Parathyroid adenoma (tissue), 2 donors: Measurements from ENCODE around the gene DYNLL2.
"Not testable (repeated sequence)": the region's sequence is repeated elsewhere in the genome, so short reads cannot be mapped to it uniquely, and the experiment has no call there.

Source experiments
- H2AFZ ChIP-seq: fragments of 300-600 bp; sonication (generic); one replicate; pipeline ENCODE4 v1.7.0; 2017; ENCODE audit warnings: antibody characterized with exemption, mild to moderate bottlenecking
- H3K27ac ChIP-seq: fragments of 300-600 bp; sonication (generic); one replicate; pipeline ENCODE4 v1.7.0; 2017
- H3K27me3 ChIP-seq: fragments of 300-600 bp; sonication (generic); one replicate; pipeline ENCODE4 v1.7.0; 2017; ENCODE audit warnings: low read length; ENCODE audit not compliant: control insufficient read depth, insufficient read depth
- H3K36me3 ChIP-seq: fragments of 300-600 bp; sonication (generic); one replicate; pipeline ENCODE4 v1.7.0; 2017; ENCODE audit warnings: low read length; ENCODE audit not compliant: control insufficient read depth, insufficient read depth
- H3K4me1 ChIP-seq: fragments of 300-600 bp; sonication (generic); one replicate; pipeline ENCODE4 v1.7.0; 2017; ENCODE audit warnings: control low read depth
- H3K4me2 ChIP-seq: fragments of 300-600 bp; sonication (generic); one replicate; pipeline ENCODE4 v1.7.0; 2017; ENCODE audit warnings: low read length
- H3K4me3 ChIP-seq: fragments of 300-600 bp; sonication (generic); one replicate; pipeline ENCODE4 v1.7.0; 2017; ENCODE audit warnings: low read depth, low read length
- H3K79me2 ChIP-seq: fragments of 300-600 bp; sonication (generic); one replicate; pipeline ENCODE4 v1.7.0; 2017; ENCODE audit warnings: control low read depth
- H3K9ac ChIP-seq: fragments of 300-600 bp; sonication (generic); one replicate; pipeline ENCODE4 v1.7.0; 2017; ENCODE audit warnings: mild to moderate bottlenecking
- H3K9me3 ChIP-seq: fragments of 300-600 bp; sonication (generic); one replicate; pipeline ENCODE4 v1.7.0; 2017; ENCODE audit warnings: low read length; ENCODE audit not compliant: control insufficient read depth
- CTCF ChIP-seq: fragments of 300-600 bp; sonication (generic); IDR thresholded peaks from one replicate; pipeline ENCODE4 v1.7.0; 2017; ENCODE audit warnings: antibody characterized with exemption, mild to moderate bottlenecking
- donor health status: primary hyperparathyroidism.

The DYNLL2 gene

GRCh38 chr17:58065238-58065637 lies 18.0 kb upstream of the DYNLL2 start:
- TF ChIP-seq CTCF: no peak
- H3K27me3 ChIP-seq: no peaks in the 10 kb centered on the region
- H3K36me3 ChIP-seq: no peaks in the 10 kb centered on the region

GRCh38 chr17:58066401-58066800 lies 16.8 kb upstream of the DYNLL2 start:
- Histone ChIP-seq H3K9ac (no peak overlapping the region), H3K36me3 (no peaks in the 10 kb centered on the region)

More at GRCh38 chr17:58065238-58065637, 18.0 kb upstream of the DYNLL2 start:
- H3K79me2 ChIP-seq: no peaks in the 10 kb centered on the region
- no peaks in the 10 kb centered on the region for H3K9me3 ChIP-seq
- H3K4me2 ChIP-seq: no peak overlapping the region
- H3K4me1 ChIP-seq: no peaks in the 10 kb centered on the region
- no peak overlapping the region for H2AFZ ChIP-seq
- no peak overlapping the region for H3K27ac ChIP-seq
- H3K4me3 ChIP-seq: no peak overlapping the region
- no peak overlapping the region for H3K9ac ChIP-seq

DNA sequence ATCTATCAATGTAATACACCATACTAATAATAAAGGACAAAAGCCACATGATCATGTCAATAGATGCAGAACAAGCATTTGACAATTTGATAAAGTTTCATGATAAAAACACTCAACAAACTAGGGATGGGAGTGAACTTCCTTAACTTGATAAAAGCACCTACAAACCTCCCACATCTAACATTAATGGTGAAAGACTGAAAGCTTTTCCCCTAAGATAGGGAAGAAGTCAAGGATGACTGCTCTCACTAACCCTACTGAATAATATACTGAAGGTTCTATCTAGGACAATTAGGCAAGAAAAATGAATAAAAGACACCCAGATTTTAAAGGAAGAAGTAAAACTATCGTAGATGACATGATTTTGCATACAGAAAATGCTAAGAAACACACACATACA lies 10.4 kb upstream of the DYNLL2 start:
- Histone ChIP-seq H3K4me2 (no peak overlapping the region), H3K9me3 (no peaks in the 10 kb centered on the region), H3K36me3 (no peaks in the 10 kb centered on the region), H3K79me2 (no peaks in the 10 kb centered on the region), H3K4me3 (no peak overlapping the region), H3K4me1 (no peaks in the 10 kb centered on the region), H3K9ac (no peak overlapping the region), H3K27ac (no peak overlapping the region), H3K27me3 (no peaks in the 10 kb centered on the region), H2AFZ (no peak overlapping the region)
- no peak for TF ChIP-seq CTCF

More at GRCh38 chr17:58066401-58066800, 16.8 kb upstream of the DYNLL2 start:
- H3K9me3 ChIP-seq: no peaks in the 10 kb centered on the region
- H3K79me2 ChIP-seq: no peaks in the 10 kb centered on the region
- no peak overlapping the region for H2AFZ ChIP-seq
- TF ChIP-seq CTCF: no peak
- H3K27me3 ChIP-seq: no peaks in the 10 kb centered on the region
- H3K27ac ChIP-seq: no peak overlapping the region
- no peak overlapping the region for H3K4me3 ChIP-seq
- no peaks in the 10 kb centered on the region for H3K4me1 ChIP-seq
- H3K4me2 ChIP-seq: no peak overlapping the region

DNA sequence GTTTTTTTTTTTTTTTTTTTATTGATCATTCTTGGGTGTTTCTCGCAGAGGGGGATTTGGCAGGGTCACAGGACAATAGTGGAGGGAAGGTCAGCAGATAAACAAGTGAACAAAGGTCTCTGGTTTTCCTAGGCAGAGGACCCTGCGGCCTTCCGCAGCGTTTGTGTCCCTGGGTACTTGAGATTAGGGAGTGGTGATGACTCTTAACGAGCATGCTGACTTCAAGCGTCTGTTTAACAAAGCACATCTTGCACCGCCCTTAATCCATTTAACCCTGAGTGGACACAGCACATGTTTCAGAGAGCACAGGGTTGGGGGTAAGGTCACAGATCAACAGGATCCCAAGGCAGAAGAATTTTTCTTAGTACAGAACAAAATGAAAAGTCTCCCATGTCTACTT lies 10.0 kb upstream of the DYNLL2 start:
- not testable (repeated sequence) for H3K27ac ChIP-seq, H2AFZ ChIP-seq, H3K79me2 ChIP-seq, H3K9me3 ChIP-seq, H3K9ac ChIP-seq, H3K27me3 ChIP-seq, H3K36me3 ChIP-seq, H3K4me3 ChIP-seq, H3K4me1 ChIP-seq, H3K4me2 ChIP-seq

GRCh38 chr17:58074406-58074805 lies 8.8 kb upstream of the DYNLL2 start:
- not testable (repeated sequence) for H3K9ac ChIP-seq

GRCh38 chr17:58079300-58080033 lies 3.8 kb upstream of the DYNLL2 start:
- Histone ChIP-seq H3K27ac (no peak overlapping the region), H3K9ac (no peak overlapping the region)
- TF ChIP-seq CTCF: no peak

More at GRCh38 chr17:58074406-58074805, 8.8 kb upstream of the DYNLL2 start:
- H3K36me3 ChIP-seq, H3K4me1 ChIP-seq, H3K79me2 ChIP-seq, H3K9me3 ChIP-seq, H3K4me3 ChIP-seq, H2AFZ ChIP-seq, H3K27ac ChIP-seq, H3K27me3 ChIP-seq, H3K4me2 ChIP-seq: not testable (repeated sequence)

More at GRCh38 chr17:58079300-58080033, 3.8 kb upstream of the DYNLL2 start:
- Histone ChIP-seq H3K27me3 (no peaks in the 10 kb centered on the region), H3K4me2 (no peak overlapping the region), H3K4me3 (no peak overlapping the region), H3K9me3 (no peaks in the 10 kb centered on the region), H2AFZ (no peak overlapping the region), H3K4me1 (no peaks in the 10 kb centered on the region), H3K36me3 (no peaks in the 10 kb centered on the region), H3K79me2 (peaks cover 5% of the 10 kb centered on the region)
